GM18870 (cell line): ENCODE measurements around the gene ASTL.

Source experiments
- ATAC-seq: cut with Tn5 transposase; IDR thresholded peaks from one replicate; pipeline ENCODE4 v1.9.1; 2021; ENCODE audit warnings: moderate library complexity; ENCODE audit not compliant: unreplicated experiment

The ASTL gene

DNA sequence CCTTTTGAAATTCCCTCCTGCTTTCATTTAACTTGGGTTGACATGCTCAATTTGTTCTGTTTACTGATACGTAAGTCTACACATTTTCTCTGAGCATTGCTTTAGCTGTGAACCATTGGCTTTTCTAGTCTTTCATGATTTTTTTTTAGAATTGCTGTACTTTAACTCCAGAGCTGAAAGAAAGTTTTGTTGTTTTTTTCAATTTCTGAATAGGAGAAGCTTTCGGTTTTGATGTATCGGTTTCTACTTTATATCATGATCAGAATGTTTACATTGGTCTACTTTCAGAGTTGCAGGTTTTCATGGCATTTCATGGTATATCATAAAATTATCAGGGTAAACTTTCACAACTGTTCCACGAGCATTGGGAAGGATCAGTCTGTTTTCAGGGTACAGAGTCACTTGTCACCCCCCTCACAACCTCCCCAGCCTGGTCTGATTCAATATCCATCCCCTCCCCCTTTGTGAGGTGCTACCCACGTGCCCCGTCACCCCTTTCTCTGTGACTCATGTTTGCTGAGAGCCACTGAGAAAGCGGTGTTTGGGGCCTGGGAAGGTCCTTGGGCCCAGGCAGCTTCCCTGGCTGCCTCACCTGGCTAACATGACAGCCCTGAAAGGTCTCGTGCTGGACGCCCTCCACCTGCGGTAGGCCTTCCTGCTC, 7.0 kb downstream of the ASTL start:
- no peak for ATAC-seq

DNA sequence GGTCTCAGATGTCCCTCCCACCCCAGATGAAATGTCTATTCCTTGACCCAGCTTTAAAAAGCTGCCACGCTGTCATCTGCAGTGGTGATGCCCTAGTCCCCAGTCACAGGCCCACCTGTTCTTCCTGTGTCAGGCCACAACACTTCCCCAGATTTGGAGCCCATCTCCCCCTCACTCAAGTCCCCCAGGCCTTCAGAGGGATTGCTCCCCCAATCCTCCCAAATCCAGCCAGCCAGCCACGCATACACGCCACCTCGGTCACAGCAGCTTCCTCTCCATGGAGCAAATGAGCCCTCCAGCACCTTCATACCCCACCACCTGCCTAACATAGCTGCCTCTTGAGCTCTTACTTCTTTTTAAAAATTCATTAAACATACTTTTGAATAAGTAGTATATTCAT, 7.8 kb downstream of the ASTL start:
- ATAC-seq = no peak

DNA sequence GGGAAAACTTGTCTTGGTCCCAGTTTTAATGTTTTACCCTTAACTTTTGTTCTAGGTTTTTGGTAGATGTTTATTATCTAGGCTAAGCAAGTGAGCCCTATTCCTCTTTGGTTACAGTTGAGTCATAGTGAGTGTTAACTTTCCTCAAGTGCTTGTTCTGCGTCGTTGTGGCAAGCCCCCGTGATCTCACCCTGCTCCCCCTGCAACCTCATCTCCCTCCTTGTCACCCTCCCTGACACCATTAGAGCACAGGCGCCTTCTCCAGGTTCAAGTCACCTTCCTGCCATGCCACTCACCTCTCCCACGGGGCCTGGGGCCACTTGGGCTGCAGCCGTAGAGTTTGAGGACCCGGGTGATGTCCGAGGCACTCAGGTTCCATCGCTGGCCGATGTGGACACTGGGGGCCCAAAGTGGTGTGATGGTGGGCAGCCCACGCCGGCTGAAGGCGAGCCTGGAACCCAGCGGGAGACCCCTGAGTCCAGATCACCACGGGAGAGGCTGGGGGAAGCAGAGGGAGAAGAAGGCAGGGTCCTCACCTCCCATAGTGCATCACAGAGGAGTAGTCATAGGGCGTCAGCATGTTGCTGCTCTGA, 8.7 kb downstream of the ASTL start:
- no peak for ATAC-seq

DNA sequence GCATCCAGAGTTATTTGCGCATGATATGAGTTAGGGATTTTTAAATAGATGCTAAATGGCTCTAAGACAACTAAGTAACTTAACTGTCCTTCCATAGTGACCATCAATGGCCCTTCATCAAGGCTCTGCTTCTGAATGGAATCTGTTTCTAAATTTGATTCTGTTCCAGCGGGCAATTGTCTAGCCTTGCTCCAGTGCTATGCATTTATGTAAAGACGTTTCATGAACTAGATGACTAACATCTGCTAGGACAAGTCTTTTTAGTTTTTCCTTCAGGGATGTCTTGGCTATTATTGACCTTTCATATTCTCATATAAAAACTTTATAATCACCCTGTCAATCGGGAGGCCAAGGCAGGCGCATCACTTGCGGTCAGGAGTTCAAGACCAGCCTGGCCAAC, 9.8 kb downstream of the ASTL start:
- no peak for ATAC-seq

DNA sequence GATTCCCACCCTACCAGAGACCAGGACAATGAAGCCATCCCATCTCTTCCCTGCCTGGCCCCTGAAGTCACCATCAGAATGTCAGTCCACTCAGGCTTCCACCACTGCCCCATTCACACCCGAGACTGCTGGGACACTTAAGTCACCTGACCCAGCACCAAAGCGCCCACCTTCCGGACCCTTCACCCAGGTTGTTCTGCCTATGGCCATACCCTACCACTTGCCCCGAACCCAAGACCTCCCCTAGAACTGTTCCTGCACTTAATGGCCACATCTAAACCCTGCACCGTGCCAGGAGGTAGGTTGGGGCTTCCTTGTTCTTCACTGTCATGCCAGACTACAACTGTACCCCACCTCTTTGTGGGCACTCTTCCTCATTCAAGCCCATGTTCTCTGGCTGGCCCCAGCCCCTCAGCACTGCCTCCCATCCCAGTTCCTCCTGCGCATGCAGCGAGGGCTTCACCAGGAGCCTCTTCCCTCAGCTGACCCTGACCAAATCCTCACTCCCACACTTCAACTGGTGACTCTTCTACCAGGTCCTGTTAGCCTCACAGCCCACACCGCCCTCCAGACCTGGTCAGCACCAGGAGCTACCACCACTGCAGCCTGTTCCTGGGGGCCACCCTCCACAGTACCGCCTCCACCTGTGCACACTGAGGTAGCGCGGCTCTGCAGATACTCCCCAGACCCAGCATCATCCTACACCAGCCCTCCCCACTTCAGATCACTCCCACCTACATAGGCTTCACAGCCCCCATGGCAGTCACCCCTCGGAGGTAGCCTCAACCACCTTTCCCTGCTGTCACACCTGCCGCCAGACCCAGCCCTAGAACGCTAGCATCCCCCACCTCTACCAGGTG, 13.7 kb downstream of the ASTL start:
- ATAC-seq = no peak

DNA sequence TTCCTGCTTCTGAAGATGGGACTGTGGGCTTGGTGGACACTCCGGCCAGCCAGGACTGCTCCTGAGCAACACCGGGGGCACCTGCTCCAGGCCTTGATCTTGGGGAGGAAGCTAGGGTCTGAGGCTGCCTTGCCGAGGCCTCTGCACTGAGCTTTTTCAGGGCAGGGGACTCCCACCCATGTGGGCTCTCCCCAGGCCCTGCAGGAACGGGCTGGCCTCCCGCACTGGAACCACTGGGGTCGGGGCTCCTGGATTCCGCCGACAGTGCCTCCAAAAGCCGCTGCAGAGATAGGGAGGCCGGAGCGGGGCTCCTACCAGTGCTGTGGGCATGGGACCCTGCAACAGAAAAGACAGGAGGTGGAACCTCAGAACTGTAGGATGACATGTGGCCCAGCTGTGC, 14.4 kb downstream of the ASTL start:
- no peak for ATAC-seq

DNA sequence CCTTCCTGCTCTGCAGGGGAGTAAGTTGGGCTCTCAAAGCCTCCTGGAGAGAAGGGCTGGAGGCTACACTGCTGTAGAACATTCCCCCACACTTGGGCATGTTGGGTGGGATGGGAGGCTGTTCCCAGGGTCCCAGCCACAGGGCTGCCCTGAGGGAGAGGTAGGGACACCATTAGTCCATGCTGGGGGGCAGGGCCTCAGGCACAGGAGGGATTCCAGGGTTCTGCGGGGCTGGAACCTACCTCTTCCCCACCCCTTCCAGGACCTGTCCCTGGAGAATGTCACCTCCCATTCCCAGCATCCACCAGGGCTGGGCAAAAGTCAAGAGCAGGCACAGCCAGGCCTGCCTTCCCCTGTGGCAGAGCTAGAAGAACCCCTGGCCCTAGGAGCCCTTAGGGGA, 15.0 kb downstream of the ASTL start:
- ATAC-seq = no peak

DNA sequence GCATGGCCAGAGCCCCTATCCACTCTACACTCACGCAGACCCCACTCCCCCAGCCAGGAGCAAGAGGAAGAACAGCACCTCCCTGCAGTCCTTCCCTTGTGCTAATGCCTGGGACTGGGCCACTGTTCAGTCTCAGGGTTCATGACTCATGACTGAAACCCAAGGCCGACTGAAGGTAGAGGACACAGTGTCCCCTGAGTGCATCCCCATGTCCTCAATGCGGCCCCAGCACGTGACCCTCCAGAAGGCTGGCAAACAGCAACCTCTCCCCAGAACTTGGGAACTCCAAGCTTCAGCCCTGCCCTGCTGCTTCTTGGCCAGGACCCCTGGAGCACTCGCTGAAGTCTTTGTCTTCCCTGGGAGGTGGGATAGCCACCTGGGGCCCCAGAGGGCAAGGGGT, 15.9 kb downstream of the ASTL start:
- ATAC-seq = no peak

DNA sequence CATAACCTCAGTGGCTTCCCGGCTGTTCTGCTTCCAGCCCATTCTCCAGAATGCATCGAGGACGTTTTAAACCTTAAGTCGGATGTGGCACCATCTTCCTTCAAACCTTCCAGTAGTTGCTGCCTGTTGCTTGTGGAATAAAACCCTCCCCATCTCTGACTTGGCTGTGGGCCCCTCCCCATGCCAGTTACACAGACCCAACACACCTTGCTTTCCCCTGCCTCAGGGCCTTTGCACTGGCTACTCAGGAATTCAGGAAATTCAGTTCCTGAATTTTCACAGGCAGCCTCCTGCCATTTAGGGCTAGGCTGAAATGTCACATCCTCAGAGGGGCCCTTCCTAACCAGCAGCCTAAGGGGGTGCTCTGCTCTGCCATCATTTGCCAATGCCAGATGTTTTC, 16.9 kb downstream of the ASTL start:
- no peak for ATAC-seq

DNA sequence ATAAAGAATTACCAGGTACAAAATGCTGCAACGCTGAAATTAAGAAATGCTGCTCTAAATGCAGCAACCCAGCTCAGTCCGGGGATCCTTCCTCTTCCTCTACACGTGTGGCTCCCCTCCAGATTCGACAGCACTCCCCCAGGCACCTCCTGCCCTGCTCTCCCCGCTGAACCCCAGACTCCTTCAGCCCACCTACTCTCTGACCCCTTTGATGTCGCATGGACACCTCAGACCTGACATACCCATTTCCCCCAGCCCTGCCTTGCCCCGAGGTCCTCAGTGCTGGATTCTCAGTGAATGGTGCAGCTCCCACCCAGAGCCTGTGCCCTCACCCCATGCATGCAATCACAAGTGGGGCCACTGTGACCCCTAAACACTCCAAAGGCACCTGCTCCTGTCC, 17.3 kb downstream of the ASTL start:
- ATAC-seq = no peak

DNA sequence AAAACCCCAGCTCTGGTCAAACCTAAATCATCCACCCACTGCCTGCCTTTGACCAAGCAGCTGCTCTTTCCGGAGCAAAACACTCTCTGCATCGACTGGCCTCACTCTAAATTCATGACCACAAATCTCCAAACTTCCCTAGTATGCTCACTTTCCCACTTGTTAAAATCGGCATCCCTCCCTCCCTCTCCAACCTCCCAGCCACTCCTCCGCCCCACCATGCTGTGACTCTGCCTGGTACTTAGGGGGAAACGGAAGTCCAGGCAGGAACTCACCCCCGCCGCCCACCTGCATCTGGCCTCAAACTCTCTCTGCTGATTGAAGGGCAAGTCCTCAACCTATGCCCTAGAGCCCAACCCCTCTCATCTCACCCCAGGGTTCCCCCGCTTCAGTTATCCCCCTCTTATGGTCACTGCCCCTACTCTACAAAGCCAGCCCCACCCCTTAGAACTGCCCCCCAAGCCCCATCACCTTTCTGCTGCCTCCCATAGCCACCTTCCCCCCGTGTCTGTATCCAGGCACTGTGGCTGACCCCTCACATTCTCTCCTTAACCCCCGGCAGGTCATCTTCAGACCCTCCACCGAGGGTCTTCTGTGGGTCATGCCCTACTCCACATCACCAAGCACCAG, 18.1 kb downstream of the ASTL start:
- ATAC-seq = no peak

DNA sequence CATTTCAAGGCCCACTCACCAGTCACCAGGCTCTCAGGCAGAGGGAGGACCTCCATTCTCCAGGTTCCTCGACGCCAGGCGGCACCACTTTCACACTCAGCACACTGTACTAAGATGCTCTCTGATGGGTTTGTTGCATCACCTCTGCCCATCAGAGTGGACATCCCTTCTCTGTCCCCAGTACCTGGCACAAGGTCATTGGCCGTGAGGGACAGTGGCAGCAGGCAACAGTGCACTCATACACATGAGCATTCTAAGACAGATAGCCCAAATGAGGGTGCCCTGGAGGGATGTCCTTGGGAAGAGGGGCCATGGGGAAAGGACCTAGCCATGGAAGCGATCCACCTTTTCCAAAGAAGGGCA, 18.9 kb downstream of the ASTL start:
- ATAC-seq = no peak

DNA sequence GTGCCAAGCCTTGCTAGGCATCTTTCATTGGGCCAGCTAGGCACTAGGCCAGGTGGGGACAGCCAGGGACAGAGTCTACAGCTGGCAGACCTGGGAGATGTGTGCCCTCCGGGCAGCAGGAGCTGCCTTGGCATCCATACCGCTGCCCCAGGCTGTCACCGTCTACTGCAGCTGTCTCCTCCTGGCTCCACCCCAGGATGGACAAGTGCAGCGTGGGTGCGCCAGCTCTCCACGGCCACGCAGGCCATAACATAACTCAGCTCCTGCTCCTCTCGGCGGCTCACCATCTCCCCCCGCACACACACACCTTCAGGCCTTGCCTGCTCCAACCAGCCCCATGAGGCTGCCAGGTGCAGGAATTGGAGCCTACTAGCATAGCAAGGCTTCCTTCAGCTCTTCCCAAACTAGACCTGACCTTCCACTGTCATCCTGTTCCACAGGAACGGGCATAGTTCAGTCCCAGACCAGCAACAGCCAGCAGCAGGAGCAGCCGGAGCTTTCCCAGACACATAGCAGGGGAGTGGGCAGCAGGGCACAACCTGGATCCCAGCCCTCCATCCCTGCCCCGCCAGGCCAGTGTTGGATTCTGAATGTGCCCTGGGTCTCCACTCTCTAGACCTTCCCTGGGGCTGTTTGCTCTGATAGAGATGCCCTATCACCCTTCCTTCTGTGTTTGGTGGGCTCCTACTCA, 19.5 kb downstream of the ASTL start:
- ATAC-seq = no peak

DNA sequence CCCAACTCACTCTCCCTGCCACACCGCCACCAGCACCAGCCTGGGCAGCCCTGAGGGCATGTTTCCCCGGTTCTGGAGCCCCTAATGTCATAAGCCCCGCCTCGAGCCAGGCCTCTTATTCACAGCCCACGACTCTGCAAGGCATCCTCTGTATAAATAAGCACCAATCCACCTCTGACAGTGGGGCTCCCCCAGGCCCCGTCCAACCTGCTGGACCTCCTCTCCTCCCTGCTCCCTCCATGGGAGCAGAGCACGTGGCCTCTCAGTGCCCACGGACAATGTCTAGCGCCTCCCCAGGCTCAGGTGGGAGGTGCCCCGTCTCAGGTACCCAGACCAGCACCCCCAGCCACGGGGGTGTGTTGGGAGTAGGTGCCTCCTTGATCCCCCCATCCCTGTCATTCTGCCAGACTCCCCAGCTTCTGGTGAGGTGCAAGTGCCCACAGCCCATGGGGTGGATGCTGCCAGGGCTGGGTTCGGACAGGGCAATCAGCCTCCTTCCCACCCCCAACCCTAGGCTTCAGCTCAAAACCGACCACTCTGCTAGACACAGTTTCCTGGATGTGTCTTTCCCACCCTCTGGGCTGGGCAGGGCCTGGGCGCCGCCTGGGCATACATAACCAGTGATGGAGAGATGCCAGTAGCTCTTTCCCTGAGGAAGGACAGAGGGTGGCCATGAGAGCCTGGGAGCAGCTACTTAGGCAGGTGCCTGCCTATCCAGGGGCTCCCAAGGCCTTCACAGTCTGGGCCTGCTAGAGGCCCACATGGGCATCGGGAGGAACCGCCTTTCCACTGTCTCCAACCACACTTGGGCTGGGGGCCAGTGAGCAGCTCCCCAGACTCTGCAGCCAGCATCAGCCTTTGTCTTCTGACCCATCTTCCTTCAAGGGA, 20.4 kb downstream of the ASTL start:
- ATAC-seq = no peak

DNA sequence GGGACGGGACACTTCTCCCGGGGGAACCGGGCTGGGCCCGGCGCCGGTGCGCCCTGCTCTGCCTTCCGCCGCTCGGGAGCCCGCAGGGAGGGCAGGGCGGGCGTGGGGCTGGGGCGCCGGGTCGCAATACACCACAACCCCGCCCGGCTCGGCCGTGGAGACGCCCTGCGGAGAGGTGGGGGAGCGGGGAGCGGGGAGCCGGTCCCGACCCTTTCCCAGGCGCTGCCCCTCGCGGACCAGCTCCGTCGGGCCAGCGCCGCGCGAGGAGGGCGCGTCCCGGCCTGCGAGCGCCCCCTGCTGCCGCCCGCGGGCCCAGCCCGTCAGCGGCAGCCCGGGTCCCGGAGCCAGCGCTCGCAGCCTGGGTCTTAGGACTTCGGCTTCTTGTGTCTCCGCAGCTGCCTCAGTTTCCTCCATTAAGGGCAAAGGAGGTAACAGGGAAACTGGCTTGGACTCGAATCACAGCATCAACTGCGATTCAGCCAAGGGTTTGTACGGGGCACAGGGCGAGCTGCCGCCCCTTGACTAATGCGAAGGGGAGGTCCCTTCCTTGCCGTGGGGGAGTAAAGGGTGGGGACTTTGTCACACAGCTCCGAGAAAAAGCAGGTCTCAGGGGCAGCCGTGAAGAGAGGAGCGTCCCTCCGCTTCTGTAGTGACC, 21.3 kb downstream of the ASTL start:
- no peak for ATAC-seq

DNA sequence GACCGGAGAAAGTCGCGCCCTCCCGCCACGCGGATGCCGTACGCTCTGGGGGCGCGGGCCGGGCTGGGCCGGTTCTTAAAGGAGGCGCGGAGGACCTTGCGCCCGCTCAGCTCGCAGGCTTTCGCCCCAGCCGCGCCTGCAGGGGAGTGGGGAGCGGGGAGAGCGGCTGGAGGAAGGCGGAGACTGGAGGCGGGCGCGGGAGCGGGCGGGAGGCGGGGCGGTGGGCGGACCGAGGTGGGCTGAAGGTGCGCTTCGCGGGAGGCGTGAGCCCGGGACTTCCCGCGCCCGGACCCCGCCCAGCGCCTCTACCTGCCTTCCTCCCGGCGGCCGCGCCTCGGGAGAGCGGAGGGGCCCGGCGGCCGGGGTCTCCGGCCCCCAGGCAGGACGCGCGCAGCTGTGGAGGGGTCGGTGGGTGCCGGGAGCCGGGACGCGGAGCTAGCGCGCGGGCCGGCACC, 21.9 kb downstream of the ASTL start, which contains the start of gene ADRA2B:
Gene ADRA2B, minus strand, starts transcription at position 148 of the 455 bp plus-strand sequence. CDS start 422 bp downstream, outside the sequence.
- no peak for ATAC-seq

DNA sequence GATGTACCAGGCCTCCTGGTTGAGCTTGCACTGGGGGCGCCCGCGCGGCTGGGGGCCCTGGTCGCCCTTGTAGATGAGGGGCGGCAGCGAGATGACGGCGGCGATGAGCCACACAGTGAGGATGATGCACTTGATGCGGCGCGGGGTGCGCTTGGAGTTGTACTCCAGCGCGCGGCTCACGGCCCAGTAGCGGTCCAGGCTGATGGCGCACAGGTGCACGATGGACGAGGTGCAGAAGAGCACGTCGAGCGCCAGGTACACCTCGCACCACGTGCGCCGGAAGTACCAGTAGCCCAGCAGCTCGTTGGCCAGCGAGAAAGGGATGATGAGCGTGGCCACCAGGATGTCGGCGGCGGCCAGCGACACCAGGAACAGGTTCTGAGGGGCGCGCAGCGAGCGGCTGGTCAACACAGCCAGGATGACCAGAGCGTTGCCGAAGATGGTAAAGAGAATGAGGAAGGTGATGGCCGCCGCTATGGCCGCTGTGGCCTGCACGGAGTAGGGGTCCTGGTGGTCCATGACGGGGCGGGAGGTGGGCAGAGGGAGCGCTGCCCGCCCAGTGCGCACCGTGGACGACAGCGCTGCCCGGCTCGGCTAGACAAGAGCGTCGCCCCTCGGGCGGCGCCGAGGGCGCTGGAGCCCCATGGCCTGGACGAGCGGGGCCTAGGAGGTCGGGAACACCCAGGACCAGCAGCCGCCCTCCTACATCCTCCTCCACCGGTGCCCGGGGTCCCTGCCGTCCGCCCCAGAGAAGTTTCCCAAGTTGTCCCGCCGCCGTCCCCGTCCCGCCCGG, 22.5 kb downstream of the ASTL start:
- ATAC-seq = no peak

DNA sequence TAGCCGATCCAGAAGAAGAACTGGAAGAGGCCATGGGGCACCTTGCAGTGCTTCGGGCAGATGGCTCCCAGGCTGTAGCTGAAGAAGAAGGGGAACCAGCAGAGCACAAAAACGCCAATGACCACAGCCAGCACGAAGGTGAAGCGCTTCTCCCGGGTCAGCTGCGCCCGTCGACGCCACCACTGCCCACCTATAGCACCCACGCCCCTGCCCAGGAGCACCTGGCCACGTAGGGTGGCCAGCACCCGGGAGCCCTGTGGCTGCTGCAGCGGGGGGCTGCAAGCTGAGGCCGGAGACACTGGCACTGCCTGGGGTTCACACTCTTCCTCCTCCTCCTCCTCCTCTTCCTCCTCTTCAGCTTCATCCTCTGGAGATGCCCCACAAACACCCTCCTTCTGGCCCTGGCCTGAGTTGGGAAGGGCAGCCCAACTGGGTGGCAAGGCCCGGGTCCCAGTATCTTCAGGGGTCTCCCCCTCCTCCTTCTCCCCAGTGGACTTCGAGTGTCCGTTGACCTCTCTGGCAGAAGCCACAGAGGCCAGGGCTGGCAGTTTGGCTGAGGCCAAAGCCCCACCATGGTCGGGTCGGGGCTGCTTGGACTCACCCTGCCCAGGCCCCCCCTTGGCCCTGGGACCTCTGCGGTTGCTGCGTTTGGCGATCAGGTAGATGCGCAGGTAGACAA, 23.3 kb downstream of the ASTL start:
- ATAC-seq = no peak
